ENCODE measurements around the gene FAM169A.

DNA sequence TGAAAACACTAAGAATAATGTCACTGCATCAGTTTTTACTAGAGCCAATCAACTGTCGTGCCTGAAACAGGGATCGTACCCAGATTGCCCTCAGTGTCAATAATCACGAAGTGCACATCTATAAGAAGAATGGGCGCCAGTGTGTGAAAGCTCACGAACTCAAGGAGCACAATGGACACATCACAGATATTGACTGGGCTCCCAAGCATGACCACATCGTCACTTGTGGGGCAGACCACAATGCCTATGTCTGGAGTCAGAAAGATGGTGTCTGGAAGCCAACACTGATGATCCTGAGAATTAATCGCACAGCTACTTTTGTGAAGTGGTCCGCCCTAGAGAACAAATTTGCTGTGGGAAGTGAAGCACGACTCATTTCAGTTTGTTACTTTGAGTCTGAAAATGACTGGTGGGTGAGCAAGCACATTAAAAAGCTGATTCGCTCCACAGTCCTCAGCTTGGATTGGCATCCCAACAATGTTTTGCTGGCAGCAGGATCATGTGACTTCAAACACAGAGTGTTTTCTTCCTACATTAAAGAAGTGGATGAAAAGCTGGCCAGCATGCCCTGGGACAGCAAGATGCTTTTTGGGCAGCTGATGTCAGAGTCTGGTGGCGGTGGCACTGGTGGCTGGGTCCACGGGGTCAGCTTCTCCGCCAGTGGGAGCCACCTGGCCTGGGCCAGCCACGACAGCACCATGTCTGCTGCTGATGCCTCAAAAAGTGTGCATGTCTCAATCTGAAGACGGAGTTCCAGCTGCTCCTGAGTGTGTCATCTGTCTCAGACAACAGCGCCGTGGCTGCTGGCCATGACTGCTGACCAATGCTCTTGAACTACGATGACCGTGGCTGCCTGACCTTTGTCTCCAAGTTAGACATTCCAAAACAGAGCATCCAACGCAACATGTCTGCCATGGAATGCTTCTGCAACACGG is 66.9 kb downstream of the FAM169A start:
- TF ChIP-seq POLR2A (IDR thresholded peaks at IDR 0.05) = no peak
- TF ChIP-seq, protein P1, sequence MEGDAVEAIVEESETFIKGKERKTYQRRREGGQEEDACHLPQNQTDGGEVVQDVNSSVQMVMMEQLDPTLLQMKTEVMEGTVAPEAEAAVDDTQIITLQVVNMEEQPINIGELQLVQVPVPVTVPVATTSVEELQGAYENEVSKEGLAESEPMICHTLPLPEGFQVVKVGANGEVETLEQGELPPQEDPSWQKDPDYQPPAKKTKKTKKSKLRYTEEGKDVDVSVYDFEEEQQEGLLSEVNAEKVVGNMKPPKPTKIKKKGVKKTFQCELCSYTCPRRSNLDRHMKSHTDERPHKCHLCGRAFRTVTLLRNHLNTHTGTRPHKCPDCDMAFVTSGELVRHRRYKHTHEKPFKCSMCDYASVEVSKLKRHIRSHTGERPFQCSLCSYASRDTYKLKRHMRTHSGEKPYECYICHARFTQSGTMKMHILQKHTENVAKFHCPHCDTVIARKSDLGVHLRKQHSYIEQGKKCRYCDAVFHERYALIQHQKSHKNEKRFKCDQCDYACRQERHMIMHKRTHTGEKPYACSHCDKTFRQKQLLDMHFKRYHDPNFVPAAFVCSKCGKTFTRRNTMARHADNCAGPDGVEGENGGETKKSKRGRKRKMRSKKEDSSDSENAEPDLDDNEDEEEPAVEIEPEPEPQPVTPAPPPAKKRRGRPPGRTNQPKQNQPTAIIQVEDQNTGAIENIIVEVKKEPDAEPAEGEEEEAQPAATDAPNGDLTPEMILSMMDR (IDR thresholded peaks at IDR 0.05 in 4 of 5, conservative IDR thresholded peaks at IDR 0.05 in 1 of 5) = no peak

Data from gastrocnemius medialis (tissue), 4 donors.